Astrocyte (in vitro differentiated cells and primary cell): ENCODE results near the gene LRPPRC.

ENCODE experiments used
- CTCF ChIP-seq: IDR thresholded peaks from 2 replicates; pipeline ENCODE4 v1.5.1; 2011; ENCODE audit warnings: low read depth, mild to moderate bottlenecking, inconsistent platforms, low read length, moderate library complexity; ENCODE audit not compliant: insufficient read depth
- EZH2 ChIP-seq: IDR thresholded peaks from 2 replicates; pipeline ENCODE4 v1.6.1; 2012; ENCODE audit warnings: mild to moderate bottlenecking, low read length, inconsistent platforms; ENCODE audit not compliant: insufficient read depth

GRCh38 chr2:43958397-43959275, 37.2 kb downstream of the LRPPRC start:
- TF ChIP-seq CTCF (no peak), EZH2 (no peak)
